GM21576 (cell line): ENCODE data around the gene LRRC10.

Experiments used
- ATAC-seq: cut with Tn5 transposase; IDR thresholded peaks from one replicate; pipeline ENCODE4 v1.9.1; 2021; ENCODE audit warnings: mild to moderate bottlenecking, moderate library complexity; ENCODE audit not compliant: unreplicated experiment

LRRC10 gene

DNA sequence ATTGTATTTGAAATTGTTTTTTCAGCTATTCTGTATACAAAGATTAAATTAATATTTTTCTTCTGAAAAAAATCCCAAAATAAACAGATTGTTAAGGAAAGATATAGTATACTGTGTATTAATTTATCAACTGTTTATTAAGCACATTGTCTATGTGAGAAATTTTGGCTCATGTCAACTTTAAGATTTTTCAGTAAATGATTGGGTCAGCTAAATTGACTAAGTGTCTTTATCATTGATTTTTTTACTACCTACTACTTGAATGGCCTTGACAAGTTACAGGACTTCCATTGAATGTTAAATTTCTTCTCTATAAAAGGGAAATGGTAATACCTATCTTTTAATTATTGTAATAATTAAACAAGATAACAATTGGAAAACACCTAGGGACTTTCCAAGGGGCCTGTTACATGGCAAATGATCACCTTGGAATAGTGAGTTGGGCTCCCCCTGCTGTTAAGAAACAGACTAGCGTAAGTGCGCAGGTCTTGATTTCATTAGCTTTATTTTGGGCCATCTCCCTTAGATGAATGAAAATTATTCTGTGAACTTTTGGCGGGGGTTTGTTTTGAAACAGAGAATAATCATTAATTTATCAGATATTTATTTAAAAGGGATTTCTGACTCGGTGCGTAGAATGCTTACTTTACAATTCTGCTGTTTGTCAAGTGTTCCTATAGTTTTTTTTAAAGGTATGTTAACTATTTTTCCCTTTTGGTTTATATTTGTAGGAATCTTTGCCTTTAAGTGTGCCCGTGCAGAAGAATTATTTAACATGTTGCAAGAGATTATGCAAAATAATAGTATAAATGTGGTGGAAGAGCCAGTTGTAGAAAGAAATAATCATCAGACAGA lies 39.9 kb downstream of the LRRC10 start:
- peak; percentile 58 for ATAC-seq

DNA sequence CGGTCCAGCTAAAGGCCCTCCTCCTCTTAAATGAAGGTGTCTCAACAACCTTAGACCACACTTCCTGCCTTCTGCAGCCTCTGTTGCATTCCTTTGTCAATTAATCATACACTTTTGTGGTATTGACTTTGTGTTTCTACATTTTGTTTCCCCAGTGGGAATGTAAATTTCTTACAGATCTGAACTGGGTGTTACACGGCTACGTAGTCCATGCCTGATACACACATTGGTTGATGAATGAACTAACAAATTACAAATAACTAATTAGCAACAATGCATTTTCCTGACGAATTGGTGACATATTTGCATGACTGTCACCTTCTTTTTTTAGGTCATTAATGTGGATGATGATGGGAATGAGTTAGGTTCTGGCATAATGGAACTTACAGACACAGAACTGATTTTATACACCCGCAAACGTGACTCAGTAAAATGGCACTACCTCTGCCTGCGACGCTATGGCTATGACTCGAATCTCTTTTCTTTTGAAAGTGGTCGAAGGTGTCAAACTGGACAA lies 40.6 kb downstream of the LRRC10 start:
- no peak for ATAC-seq

DNA sequence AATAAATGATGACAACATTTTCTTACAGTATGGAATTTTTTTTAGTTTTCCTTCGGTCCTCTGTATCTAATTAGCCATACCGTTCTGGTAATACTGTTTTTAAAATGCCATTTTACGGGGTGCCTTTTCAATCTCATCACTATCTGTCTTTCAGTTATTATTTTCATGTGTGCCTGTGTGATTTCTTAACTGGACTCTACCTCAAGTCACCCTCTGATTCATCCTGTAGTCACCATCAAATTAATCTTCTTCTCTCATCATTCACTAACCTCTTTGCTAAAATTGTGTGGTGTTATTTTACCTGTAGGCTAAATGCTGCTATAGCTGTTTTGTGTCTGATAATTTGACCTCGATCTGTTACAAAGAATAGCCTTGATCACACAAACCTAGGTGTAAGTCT lies 41.5 kb downstream of the LRRC10 start:
- no peak for ATAC-seq

GRCh38 chr12:69566603-69567002 lies 44.1 kb downstream of the LRRC10 start:
- no peak for ATAC-seq

DNA sequence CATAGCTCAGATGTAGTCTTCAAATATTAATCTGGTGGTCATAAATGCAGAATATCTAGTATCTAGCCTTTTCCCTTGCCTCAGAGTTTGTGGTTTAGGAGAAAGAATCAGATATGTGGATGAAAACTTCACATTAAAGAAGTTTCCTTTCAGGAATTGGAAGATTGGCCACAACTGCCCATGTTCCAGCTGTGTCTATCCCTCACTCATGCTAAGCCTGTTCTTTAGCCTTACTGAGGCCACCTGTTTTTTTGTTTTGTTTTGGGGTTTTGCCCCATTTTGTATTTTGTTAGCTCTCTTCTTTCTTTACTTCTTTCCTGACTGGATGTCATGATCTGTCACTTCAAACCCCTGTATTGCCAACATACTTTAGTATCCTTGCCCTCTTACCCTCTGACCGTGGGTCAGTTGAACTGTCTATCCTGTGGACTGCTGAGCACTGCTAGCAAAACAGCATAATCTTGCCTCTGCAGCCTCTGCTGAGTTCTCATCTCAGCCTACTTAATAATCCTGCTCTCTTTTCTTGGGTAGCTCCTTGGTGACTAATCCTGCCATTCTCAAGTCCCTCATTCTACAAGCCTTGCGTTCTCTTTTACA lies 47.4 kb downstream of the LRRC10 start:
- ATAC-seq, result no peak
